ENCODE results near the gene GRIK2.

The GRIK2 gene

DNA sequence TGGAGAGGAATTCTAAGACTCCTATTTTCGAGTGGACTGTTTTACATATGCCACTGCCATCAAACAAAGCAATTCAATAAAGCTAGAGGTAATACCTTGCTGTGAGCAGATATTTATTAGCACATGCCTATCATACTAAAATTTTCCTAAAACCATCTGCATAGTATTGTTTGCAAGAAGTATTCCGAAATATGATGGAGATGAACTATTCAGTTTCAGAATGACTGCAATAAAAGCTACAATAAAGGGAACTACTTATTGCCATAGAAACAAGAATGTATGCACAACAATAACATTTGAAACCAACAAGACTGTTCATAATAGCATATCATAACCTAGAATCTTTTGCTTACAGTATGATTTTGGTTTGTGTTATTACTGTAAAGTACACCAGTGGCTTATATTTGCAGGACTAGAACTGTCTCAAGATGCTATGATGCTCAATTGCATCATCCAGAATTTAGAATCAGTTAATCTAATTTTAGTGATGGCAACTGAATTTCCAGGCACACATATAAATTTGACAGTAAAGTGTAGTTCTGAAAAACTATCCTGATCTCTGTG is 144.3 kb downstream of the GRIK2 start:
- DNase-seq (ENCODE audit: low read depth in 2 of 3, low spot score in 2 of 3): no peak

GRCh38 chr6:101539510-101540245 is 146.2 kb downstream of the GRIK2 start:
- DNase-seq (ENCODE audit: low read depth in 2 of 3, low spot score in 2 of 3): no peak

DNA sequence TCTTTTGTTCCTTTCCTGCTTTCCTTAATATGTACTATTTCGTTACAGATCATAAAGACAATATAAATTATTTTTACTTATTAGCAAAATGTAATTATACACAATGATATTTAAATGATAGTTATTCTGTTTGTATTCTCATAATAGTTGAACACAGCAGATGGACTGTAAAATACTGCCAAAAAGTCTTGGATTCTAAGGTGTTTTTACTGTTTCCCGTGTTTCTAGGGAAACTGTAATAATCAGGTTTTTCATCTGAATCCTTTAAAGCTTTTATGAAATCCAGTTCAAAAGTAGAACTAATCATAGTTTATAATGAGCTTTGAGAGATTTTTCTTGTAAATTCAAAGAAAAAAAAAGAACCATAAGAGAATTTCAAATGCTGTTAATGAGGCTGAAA is 148.4 kb downstream of the GRIK2 start:
- DNase-seq (ENCODE audit: low read depth in 2 of 3, low spot score in 2 of 3): no peak

GRCh38 chr6:101543796-101544195 is 150.3 kb downstream of the GRIK2 start:
- no peak for DNase-seq (ENCODE audit: low read depth in 2 of 3, low spot score in 2 of 3)

GRCh38 chr6:101544286-101544685 is 150.8 kb downstream of the GRIK2 start:
- no peak for DNase-seq (ENCODE audit: low read depth in 2 of 3, low spot score in 2 of 3)

GRCh38 chr6:101545191-101545590 is 151.7 kb downstream of the GRIK2 start:
- no peak for DNase-seq (ENCODE audit: low read depth in 2 of 3, low spot score in 2 of 3)

DNA sequence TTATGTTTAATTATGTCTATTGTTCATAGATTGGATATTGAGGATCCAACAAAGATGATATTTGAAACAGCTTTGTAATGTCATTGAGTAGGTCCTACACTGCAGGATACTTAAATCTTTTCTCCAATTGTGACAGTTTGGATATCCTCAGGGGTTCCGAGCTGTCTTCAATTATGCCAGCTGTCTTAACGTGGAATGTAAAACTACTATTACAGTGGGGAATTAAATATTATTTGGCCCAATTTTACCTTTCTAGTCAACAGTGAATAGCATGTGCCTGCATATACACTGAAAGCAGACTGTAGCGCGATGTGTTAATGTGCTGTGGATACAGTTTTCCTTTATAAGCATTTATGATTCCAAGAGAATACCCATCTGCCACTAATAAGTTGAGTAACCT is 156.9 kb downstream of the GRIK2 start:
- no peak for DNase-seq (ENCODE audit: low read depth in 2 of 3, low spot score in 2 of 3)

GRCh38 chr6:101554231-101554630 is 160.7 kb downstream of the GRIK2 start:
- no peak for DNase-seq (ENCODE audit: low read depth in 2 of 3, low spot score in 2 of 3)

DNA sequence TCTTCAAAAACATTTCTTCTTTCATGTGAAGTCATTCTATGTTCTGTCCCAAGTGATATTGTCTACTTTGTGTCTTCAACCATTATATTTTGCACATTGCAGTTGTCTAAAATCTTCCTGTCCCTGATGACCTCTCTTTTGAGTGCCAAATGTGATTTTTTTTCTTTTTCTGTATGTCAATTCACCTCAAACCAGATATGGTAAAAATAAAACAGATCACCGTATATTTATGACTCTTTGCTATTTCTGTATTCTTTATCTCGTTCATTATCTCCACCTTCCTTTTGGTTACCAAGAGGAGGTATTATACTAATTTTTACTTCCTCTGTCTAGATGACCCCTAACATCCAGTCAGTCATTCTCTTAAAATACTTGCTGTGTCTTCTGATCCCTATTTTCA is 165.2 kb downstream of the GRIK2 start:
- no peak for DNase-seq (ENCODE audit: low read depth in 2 of 3, low spot score in 2 of 3)

- DNase-seq (ENCODE audit: low read depth in 2 of 3, low spot score in 2 of 3): no peak
Observed at GRCh38 chr6:101572627-101573026, 179.1 kb downstream of the GRIK2 start.

- DNase-seq (ENCODE audit: low read depth in 2 of 3, low spot score in 2 of 3): no peak
Observed at GRCh38 chr6:101577091-101577490, 183.6 kb downstream of the GRIK2 start.

- no peak for DNase-seq (ENCODE audit: low read depth in 2 of 3, low spot score in 2 of 3)
Observed at GRCh38 chr6:101578306-101578705, 184.8 kb downstream of the GRIK2 start.

DNA sequence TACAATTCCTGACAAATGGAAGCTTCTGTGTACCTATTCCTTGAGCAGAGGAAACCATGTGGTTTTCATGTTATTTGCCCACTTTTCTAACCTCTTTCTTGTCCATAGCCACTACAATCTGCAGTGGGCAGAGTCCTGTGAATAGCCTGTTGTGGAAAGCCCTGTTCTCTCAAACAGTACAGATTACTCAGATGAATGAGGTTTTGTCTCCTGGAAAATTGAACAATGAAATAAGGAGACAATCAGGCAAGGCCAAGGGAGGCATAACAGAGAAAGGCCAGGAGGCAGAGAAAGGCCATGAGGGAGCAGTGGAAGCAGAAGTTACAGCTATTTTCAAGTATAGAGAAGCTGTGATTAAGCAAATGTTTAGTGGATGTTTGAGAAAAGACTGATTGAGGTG is 189.3 kb downstream of the GRIK2 start:
- no peak for DNase-seq (ENCODE audit: low read depth in 2 of 3, low spot score in 2 of 3)

DNA sequence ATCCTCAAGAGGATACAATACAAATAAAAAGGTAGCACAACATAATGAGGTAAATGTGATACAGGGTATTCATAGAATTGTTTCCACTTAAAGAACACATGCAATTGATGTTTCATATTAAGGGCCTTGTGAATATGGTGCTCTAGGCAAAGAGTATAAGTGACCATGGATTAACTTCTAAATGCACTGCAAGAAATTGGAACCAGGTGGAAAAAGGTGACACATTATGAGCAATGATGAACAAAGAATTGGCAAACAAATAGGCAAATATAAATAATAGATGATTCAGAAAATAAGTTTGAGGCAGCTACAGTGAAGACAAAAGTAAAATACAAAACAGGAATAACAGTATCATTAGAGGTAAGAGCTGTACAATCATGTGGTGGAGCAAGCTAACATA is 192.0 kb downstream of the GRIK2 start:
- DNase-seq (ENCODE audit: low read depth in 2 of 3, low spot score in 2 of 3): no peak

DNA sequence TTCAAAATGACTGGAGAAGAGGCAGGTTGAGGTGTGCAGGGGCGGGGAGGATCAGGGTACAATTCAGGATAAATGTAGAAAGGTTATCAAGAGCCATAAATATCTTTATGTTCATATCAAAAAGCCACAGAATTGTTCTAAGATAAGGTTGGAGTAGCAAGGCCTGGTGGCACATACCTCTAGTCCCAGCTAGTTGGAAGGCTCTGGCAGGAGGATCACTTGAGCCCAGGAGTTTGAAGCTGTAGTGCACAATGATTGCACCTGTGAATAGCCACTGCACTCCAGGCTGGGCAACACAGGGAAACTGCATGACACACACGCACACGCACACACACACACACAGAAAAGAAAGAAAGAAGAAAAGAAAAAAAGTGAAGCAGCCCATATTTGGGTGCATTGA is 194.8 kb downstream of the GRIK2 start:
- DNase-seq (ENCODE audit: low read depth in 2 of 3, low spot score in 2 of 3): no peak

DNA sequence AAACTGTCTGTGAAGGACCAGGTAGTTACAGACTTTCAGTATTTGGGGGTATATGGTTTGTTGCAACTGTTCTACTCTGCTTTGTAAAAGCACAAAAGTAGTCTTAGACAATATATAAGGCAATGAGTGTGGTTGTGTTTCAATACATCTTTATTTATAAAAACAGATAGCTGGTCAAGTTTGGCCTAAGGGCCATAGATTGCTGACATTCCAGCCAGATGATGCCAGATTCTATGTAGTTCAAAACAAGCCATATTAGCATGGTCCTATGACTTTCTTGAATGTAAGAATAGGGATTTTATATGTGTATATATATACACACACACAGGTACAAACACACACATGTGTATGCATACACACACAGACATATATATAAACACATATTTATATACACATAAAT is 201.8 kb downstream of the GRIK2 start:
- no peak for DNase-seq (ENCODE audit: low read depth in 2 of 3, low spot score in 2 of 3)

DNA sequence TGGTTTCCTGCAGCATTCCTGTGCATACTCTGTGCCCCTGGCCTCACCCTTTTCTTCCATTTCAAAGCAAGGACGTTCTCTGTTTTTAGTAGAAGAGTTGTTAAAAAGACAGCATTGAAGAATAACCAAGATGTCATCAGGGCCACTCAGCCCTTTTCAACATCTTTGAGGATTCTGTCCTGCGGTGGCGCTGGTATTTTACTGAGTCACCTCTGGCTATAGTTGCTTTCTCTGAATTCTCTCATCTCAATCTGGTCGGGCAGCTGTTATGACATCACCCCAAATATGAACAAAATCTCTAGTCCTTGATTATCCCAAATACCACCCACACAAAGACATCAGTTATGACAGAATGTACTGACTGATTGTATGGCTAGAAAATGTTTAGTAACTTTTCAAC is 204.2 kb downstream of the GRIK2 start:
- no peak for DNase-seq (ENCODE audit: low read depth in 2 of 3, low spot score in 2 of 3)

- DNase-seq (ENCODE audit: low read depth in 2 of 3, low spot score in 2 of 3): no peak
Observed at GRCh38 chr6:101605426-101605825, 211.9 kb downstream of the GRIK2 start.

GRCh38 chr6:101605874-101606273 is 212.4 kb downstream of the GRIK2 start:
- no peak for DNase-seq (ENCODE audit: low read depth in 2 of 3, low spot score in 2 of 3)

DNA sequence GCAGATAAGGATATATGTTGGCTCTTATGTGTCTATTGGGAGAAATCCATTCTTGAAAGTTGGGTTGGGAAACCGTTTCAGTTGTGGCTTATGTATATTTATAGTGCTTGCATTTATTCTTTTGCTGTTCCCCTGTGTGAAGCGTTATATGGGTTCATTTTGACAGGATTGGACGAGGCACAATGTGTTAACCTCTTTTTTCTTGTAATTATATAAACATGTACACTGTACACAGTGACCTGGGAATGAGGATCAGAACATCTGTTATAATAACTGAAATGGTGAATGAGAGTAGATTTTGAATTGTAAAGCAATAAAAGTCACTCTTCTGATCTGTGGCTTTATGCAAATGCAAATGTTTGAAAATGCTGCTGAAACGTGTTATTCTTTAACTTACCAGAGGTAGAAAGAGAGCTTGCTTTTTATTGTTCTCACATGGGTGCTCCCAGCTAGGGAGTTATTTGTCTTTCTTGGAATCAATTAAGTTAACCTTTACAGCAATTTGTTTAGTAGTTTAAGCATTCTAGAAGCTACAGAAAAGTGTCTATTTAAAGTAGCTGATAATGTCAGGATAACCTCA is 213.7 kb downstream of the GRIK2 start:
- no peak for DNase-seq (ENCODE audit: low read depth in 2 of 3, low spot score in 2 of 3)

DNA sequence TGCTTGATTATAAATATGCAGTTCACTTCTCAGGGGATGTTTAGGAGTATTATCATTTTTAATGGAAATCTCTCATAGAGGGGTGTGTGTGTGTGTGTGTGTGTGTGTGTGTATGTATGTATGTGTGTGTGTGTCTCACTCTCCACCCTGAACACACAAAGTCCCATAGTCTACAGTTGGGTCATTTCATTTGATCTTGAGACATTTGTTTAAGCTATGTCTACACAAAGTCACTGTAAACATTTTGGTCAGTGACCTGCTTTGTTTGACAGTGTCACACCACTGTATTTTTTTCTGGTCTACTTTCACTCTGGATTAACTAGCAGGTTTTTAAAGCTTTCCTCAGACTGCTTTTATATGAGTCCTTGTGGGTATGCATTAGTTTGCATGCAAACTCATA is 215.2 kb downstream of the GRIK2 start:
- no peak for DNase-seq (ENCODE audit: low read depth in 2 of 3, low spot score in 2 of 3)

DNA sequence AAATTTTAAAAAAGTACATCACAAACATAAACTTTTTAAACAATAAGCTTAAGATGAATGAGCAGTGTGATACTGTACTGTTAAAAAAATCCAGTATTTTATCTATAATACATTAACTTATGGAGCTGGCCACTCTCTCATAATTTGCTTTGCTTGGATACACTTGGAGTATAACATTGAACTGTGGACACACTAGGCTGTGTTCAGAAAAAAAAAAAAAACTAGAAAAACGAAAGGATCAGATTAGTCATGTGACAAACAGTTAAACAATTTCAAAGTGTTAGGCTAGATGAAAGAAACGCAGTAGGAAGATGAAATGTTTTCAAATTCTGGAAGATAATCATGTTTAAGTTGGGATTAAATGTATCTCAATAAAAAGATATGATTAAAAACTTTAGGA is 220.0 kb downstream of the GRIK2 start:
- DNase-seq (ENCODE audit: low read depth in 2 of 3, low spot score in 2 of 3): no peak

GRCh38 chr6:101614774-101615173 is 221.3 kb downstream of the GRIK2 start:
- DNase-seq (ENCODE audit: low read depth in 2 of 3, low spot score in 2 of 3): no peak
